HG03575 (cell line): Measurements from ENCODE around the gene EPAS1.

Experiments used
- ATAC-seq: cut with Tn5 transposase; IDR thresholded peaks from one replicate; pipeline ENCODE4 v1.9.1; 2021; ENCODE audit not compliant: unreplicated experiment, insufficient number of reproducible peaks, low FRiP score; ENCODE audit errors: extremely low read depth

The EPAS1 gene

DNA sequence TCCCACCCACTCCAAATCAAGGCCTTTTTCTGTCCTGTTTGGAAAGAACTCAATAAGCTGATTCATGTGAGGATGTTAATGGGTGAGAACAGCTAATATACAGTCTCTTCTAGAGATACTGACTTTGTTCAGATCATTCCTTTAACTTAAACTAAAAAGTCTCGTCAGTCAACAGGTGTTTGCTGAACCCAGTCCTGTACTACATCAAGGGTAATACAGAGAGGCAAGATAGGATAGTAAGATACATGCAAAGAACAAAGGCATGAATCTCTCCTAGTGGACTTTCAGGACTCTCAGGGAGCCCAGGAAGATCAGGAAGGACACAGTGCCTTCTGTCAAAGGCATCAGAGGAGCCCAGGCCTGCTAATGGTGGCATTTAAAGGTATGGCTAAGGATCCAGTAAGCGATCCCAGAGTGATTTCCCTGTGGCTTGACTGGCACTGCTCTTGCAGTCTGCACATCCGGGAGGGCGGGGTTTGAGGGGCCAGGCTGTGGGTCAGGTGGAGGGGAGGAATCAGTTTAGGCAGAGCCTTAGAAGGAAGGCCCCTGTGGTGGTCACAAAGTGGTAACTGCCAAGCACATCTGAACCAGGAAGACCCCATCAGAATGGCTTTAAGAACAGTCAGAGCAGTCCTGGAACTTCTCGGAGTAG is 54.0 kb downstream of the EPAS1 start:
- ATAC-seq, result no peak

DNA sequence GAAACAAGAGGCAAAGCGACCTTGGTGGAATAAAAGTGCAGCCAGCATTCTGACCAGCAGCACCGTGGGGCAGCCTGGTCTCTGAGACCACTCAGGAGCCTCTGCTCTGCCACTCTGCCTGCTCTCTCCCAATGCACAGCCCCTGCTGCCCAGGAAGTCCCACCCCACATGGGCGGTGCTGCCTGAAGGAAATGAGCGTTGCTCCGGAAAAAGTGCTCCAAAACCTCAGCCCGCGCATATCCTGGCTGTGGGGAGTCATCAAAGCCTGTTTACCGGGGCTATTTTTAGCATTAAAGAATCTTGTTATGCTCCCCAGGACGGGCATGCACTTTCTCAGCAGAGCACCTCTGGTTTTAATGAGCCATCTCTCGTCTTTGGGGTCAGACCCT is 54.5 kb downstream of the EPAS1 start:
- ATAC-seq, result no peak

GRCh38 chr2:46352621-46353020 is 55.4 kb downstream of the EPAS1 start:
- no peak for ATAC-seq

DNA sequence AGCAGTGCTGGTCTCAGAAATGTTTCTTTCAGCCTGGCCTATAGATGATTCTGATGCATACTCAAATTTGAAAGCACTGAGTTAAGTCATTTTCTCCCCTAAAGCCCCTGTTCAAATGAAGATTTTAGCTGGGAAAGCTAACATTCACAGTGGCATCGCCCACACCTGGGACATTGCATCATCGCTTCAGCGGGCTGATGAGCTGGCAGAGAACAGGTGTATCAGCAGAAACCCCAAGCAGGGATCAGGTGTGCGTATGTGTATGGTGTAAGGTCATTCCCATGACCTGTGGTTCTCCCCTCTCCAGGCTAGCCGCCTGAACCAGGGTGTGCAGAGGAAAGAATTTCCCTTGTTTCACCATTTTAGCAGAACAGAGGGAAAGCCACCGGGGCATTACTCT is 56.3 kb downstream of the EPAS1 start:
- ATAC-seq, result no peak

- no peak for ATAC-seq
Observed at GRCh38 chr2:46355756-46356155, 58.5 kb downstream of the EPAS1 start.

DNA sequence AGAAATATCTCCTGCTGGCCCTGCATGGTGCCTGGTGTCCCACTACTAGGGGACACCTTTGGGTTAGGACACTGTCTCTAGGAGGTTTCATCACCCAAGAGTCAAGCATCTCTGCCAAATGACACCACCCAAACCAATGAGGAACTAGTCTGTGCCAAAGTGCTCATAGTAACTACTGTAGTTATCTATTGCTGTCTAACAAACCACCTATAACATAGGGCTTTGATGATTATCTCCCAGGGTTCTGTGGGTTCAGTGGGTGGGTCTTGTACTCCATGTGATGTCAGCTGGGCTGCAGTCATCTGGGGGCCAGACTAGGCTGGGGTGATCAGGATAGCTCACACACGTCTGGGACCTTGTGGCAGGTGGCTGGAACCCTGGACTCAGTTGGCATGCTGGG is 59.8 kb downstream of the EPAS1 start:
- no peak for ATAC-seq

DNA sequence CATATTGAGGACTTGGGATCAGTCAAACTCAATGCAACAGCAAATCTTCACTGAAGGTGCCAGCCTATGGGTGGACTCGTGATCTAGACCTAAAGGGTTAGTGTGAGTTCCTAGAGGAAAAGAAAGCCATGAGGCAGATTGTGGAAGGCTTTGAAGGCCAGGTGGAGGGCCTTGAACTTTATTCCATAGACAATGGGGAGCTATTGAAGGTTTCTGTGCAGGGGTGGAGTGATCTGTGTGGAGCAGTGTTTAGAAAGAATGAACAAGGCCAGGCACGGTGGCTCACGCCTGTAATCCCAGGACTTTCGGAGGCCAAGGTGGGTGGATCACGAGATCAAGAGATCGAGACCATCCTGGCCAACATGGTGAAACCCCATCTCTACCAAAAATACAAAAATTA is 61.5 kb downstream of the EPAS1 start:
- ATAC-seq, result no peak

- no peak for ATAC-seq
Observed at GRCh38 chr2:46360303-46360702, 63.1 kb downstream of the EPAS1 start.

DNA sequence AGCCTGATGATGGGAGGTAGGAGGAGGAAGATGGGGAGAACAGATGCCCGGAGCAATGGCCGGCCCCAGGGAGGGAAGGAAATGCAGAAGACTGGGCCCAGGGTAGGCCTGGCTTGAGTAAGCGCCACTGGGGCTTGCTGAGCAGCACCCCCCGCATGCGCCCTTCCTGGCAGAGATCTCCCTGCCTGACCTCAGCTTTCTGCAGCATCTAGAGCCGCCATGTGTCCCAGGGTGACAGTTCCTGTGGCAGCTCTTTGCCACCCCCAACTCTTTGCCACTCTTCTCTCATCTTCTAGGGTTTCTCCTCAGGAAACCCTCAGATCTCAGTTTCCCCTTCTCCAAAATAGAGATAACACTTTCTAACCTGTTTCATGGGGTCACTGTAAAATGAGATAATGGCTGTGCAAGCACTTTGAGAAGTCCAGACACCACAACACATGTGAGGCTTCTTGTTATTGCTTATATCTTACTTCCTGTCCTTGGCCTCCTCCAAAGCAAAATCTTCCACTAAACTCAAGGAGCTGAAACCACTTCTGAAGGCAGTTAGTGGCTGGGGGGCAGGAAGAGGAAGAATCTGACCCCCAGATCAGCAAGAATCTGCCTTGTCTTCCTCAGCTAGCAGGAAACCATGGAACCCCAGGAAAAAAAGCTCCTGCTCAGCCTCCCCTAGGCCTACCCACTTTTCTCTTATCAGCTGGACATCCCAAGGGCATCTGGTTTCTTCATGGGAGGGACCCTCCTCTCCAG is 64.9 kb downstream of the EPAS1 start:
- no peak for ATAC-seq

- no peak for ATAC-seq
Observed at GRCh38 chr2:46362667-46363012, 65.4 kb downstream of the EPAS1 start.

- no peak for ATAC-seq
Observed at GRCh38 chr2:46363535-46364170, 66.4 kb downstream of the EPAS1 start.

DNA sequence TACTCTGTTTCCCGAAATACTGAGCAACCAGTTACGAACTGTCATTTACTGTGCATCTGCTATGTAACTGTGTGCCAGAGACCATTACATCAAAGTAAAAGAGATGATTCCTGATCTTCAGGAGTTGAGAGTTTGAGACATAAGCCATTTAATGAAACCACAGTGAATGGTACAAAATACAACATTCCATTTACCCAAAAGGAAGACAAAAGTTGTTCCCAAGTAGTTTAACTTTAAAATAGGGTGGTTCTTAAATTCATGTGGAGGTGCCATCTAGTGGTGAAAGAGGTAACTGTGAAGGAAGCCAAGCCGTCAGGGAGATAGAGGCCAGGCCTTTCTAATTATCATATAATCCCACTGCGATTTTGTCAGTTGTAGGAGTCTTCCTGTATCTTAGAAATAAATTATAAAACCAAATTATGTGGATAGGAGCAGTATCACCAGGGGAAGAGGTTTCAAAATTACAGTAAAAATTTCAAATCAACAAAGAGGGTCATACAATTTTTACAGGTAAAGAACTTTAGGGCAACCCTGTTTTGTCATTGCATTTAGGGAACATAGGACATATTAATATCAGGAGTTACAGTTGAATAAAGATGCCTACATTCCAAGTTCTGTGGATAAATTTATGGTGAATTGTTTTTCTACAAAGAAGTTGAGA is 67.7 kb downstream of the EPAS1 start:
- no peak for ATAC-seq

DNA sequence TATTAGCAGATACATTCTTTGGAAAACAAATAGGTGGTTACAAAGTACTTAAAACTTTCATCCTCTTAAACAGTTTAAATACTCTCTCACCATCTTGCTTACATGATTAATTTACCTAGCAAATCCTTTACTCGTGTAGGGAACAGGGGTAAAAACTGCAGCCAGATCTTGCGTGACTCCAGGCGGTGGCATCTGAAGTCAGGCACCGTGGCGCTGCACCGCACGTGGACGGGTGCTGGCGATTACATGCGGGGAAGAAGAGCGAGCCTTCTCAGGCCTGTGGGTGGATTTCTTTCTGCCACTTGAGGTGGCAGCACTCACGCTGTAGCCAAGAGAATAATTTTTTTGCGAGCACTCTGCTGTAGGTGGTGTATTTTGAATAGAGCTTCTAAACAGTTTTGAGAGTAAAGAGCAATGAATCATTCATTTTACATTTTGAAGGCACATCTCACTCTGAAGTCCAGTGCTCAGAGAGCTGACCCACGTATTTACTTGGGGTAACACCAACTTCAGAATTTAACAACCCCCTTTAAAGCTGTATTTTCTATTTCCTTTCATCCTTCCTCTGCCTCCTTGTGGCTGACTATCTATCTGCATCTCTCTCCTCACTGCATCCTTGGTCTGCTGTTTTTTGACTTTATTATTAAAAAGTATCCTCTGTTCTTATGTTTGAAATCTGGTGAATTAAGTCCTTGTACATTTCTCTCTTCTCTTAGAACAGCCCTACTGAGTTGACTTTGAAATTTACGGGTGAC is 68.9 kb downstream of the EPAS1 start:
- no peak for ATAC-seq

GRCh38 chr2:46366668-46367052 is 69.5 kb downstream of the EPAS1 start:
- ATAC-seq, result no peak

DNA sequence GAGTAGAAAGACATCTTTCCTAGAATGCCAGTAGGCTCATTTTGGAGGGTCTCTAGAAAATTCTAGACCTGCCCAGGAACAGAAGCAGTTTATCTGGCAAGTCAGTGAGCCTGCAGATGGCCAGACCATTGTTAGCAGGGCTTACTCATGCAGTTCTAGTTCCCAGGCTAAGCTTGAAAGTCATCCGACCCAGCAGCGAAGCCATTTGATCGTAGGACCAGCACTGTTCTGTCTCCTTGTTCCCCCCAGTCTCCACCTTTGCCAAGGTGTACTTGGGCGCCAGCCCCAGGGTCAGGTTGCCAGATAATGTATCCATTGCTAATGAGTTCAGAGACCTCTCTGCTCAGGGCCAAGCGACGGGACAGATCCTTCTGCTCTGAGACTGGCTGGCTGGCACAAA is 70.1 kb downstream of the EPAS1 start:
- no peak for ATAC-seq

- no peak for ATAC-seq
Observed at GRCh38 chr2:46368401-46368800, 71.2 kb downstream of the EPAS1 start.

DNA sequence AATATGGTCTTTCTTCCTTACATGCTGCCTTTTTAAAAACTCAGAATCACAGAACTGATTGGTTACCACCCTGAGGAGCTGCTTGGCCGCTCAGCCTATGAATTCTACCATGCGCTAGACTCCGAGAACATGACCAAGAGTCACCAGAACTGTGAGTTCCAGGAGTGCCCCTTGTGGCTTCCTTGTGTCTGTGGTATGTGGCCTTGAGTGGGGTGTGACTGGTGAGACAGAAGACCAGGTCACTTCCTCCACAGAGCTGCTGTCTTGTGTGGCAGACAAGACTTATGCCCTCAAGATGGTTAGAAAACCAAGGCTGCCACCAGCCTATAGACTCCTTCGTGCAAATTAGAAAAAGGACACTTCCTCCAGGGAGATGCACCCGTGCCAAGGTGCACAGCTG is 72.6 kb downstream of the EPAS1 start:
- no peak for ATAC-seq

GRCh38 chr2:46371854-46372253 is 74.6 kb downstream of the EPAS1 start:
- no peak for ATAC-seq

GRCh38 chr2:46372475-46372874 is 75.3 kb downstream of the EPAS1 start:
- no peak for ATAC-seq
